GM19023 (cell line): ENCODE measurements around the gene NUS1.
"Not testable (repeated sequence)": the region's sequence is repeated elsewhere in the genome, so short reads cannot be mapped to it uniquely, and the experiment has no call there.

ENCODE experiments used
- ATAC-seq: cut with Tn5 transposase; IDR thresholded peaks from one replicate; pipeline ENCODE4 v1.9.1; 2021; ENCODE audit warnings: mild to moderate bottlenecking, moderate library complexity; ENCODE audit not compliant: unreplicated experiment

NUS1 gene

DNA sequence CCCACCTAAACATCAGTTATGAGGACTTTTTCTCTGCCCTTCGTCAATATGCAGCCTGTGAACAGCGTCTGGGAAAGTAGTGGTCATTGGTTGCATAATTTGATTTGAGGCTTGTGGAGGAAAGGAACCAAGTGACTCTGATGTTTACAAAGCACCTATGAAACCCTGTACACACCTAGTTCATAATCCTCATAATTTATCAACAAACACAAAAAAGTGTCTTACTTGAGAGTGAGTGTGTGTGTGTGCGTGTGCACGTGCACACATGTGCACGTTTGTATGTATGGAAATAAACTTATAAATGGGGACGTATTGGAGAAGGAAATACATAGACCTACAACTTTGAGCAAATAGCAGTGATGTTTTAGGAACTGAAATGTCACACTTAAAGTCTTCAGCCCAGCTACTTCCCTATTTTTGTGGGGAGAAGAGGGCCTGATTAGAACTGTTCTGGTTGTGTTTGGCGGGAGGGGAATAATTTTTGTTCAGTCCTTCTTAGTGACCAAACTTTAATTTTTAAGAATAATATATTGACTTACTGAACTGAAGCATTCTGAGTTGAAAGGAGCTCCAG is 31.8 kb downstream of the NUS1 start:
- not testable (repeated sequence) for ATAC-seq

DNA sequence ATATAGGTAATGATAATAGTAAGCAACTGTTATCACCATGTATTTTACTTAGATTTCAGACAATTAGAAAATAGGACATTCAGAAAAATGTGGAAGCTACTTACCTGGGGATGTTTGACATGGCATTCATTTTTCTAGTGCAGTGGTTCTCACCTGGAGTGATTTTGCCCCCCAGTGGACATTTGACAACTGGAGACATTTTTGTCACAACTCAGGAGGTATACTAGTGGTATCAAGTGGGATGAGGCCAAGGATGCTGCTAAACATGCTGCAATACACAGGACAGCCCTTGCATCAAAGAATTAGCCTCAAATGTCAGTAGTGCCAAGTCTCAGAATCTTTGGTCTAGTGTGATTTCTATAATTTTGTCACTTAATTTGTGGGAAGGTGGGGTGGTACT is 36.1 kb downstream of the NUS1 start:
- ATAC-seq = no peak

DNA sequence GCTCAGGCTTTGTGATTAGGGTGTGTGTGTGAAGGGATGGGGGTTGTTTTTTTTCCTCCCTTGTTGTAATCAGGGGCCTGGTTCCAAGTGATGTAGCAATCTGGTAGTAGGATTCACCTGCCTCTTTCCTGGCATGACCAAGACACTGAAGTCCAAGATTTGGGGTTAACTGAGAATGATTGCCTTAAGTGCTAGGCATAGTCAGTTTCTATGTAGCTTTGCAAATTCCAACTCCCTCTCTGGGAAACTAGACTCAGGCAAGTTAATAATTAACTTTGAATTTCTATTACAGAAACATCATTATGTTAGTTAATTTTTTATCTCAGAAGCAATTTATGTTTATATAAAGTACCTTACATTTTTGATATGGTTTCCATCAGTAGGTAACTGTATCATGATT is 43.6 kb downstream of the NUS1 start:
- ATAC-seq = no peak

- not testable (repeated sequence) for ATAC-seq
Measured at GRCh38 chr6:117721520-117721919, 46.3 kb downstream of the NUS1 start.

DNA sequence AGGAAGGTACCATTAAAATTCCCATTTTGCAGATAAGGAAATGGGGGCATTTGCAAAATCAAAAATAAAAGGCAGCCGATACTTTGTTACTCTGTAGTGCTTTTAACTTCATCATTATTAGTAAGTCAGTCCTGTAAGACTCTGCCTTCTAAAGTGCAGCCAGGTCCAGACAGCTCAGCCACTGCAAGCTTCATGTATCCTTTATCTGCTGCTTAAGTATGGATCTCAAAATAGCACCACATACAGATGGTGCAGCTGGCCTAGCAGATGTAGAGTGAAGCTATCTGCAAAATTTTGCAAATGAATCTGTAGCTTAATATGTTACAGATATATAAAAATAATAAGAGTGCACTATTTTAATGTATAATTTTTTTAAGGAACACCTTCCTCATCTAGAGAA is 53.4 kb downstream of the NUS1 start:
- no peak for ATAC-seq

DNA sequence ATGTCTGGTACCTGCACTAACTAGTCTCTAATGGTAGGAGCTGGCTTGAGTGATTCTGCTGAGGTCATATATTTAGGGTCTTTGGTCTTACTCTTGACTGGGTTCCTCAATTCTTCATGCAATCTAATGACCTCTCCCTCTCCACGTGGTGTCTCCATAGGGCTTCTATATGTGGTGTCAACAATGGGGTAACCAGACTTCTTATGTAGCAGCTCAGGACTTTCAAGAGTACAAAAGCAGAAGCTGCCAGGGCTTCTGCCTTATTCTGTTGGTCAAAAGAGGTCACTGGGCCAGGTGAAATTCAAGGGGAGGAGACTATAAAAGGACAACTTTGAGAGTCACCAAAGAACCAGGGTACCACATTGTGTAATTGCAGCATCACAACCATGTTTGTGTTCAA is 54.3 kb downstream of the NUS1 start:
- no peak for ATAC-seq

DNA sequence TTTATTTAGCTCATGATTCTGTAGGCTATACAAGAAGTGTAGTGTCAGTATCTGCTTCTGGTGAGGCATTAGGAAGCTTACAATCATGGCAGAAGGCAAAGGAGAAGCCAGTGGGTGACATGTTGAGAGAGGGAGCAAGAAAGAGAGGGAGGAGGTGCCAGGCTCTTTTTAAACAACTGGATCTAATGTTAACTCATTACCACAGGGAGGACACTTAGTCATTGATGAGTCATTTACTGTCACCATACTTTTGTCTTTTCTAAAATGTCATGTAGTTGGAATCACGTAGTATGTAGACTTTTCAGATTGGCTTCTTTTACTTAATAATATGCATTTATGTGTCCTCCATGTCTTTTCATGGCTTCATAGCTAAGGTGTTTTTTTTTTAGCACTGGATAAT is 58.1 kb downstream of the NUS1 start:
- ATAC-seq = no peak

DNA sequence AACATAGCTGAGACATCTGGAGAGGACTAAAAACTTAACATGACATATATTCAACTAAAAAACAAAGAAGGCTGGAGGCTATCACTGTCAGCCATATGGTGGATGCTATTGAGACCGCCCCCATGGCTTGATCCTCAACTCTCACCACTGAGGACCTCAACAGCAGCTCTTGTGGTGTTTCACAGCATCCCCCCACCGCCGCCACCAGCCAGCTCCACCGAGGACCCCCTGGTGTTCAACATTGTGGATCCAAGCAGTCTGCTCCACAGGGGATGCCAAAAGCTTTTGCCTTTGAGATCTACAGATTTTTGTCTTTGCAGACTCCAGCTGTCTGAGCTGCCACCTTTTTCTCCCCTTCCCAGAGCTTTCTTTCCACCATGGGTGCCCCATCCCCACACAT is 64.6 kb downstream of the NUS1 start:
- ATAC-seq = no peak

DNA sequence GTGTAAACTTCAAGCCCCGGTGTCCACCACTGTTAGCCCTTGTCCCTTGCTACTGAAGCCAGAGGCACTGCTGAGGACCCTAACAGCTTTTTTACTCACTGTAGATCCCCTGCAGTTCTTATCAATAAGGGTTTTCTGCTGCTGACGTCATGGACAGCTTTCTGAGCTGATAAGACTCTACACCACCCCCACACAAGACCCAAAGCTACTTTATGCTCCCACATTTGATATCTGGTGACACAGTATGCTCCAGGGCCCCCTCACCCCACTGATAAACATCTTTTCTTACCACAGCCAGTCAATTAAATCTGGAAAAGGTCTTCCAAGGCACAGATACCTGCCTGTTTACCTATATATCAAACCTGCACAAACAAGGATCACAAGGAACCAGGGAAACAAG is 65.3 kb downstream of the NUS1 start:
- ATAC-seq = no peak

GRCh38 chr6:117750675-117751074 is 75.4 kb downstream of the NUS1 start:
- ATAC-seq = not testable (repeated sequence)
